ENCODE measurements around the gene CCDC190.
"Not testable (repeated sequence)": the region's sequence is repeated elsewhere in the genome, so short reads cannot be mapped to it uniquely, and the experiment has no call there.

Gene CCDC190

GRCh38 chr1:162876751-162877150 is 15.8 kb upstream of the CCDC190 start:
- no peak for DNase-seq

GRCh38 chr1:162873671-162874666 is 13.0 kb upstream of the CCDC190 start:
- DNase-seq, result no peak

- no peak for DNase-seq
These were observed 12.0 kb upstream of the CCDC190 start for GRCh38 chr1:162872981-162873380.

- not testable (repeated sequence) for DNase-seq
These were observed 10.4 kb upstream of the CCDC190 start for GRCh38 chr1:162871417-162871816.

- no peak for DNase-seq
These were observed 8.0 kb upstream of the CCDC190 start for GRCh38 chr1:162868972-162869371.

GRCh38 chr1:162861625-162862024 is 650 bp upstream of the CCDC190 start:
- no peak for DNase-seq

GRCh38 chr1:162859191-162859590 is 1.8 kb downstream of the CCDC190 start:
- DNase-seq, result no peak

GRCh38 chr1:162857850-162858249 is 3.1 kb downstream of the CCDC190 start:
- no peak for DNase-seq

- DNase-seq, result no peak
These were observed 4.7 kb downstream of the CCDC190 start for GRCh38 chr1:162856260-162856659.

- DNase-seq, result no peak
These were observed 5.4 kb downstream of the CCDC190 start for GRCh38 chr1:162855461-162856150.

- peak; percentile 13 to 40 for DNase-seq
These were observed 6.6 kb downstream of the CCDC190 start for GRCh38 chr1:162854245-162854882.

GRCh38 chr1:162851341-162851740 is 9.6 kb downstream of the CCDC190 start:
- no peak for DNase-seq

GRCh38 chr1:162849711-162850110 is 11.3 kb downstream of the CCDC190 start:
- no peak for DNase-seq

GRCh38 chr1:162847839-162848453 is 13.0 kb downstream of the CCDC190 start:
- DNase-seq, result peak; percentile 75 to 79

GRCh38 chr1:162846256-162847212 is 14.4 kb downstream of the CCDC190 start:
- no peak for DNase-seq

- no peak for DNase-seq
These were observed 16.8 kb downstream of the CCDC190 start for GRCh38 chr1:162844153-162844552.

- DNase-seq, result no peak
These were observed 20.6 kb downstream of the CCDC190 start for GRCh38 chr1:162840250-162840839.

- no peak for DNase-seq
These were observed 22.1 kb downstream of the CCDC190 start for GRCh38 chr1:162838863-162839262.

GRCh38 chr1:162835157-162835899 is 25.6 kb downstream of the CCDC190 start:
- no peak for DNase-seq

- DNase-seq, result no peak
These were observed 28.5 kb downstream of the CCDC190 start for GRCh38 chr1:162832470-162832869.

GRCh38 chr1:162829268-162829667 is 31.7 kb downstream of the CCDC190 start:
- DNase-seq, result no peak

Measured in activated CD4-positive, alpha-beta T cell treated with anti-CD3 and anti-CD28 coated beads, Interleukin-2, amount 50 U/mL, for 4 hours (primary cell).